NCI-H146 (cell line): ENCODE measurements around the gene VWA5B1.
"Not testable (repeated sequence)": the region's sequence is repeated elsewhere in the genome, so short reads cannot be mapped to it uniquely, and the experiment has no call there.

Source experiments
- DNase-seq: peaks from one replicate; lab custom pipeline; 2025; lab: John Stamatoyannopoulos, UW

Gene VWA5B1, protein sequence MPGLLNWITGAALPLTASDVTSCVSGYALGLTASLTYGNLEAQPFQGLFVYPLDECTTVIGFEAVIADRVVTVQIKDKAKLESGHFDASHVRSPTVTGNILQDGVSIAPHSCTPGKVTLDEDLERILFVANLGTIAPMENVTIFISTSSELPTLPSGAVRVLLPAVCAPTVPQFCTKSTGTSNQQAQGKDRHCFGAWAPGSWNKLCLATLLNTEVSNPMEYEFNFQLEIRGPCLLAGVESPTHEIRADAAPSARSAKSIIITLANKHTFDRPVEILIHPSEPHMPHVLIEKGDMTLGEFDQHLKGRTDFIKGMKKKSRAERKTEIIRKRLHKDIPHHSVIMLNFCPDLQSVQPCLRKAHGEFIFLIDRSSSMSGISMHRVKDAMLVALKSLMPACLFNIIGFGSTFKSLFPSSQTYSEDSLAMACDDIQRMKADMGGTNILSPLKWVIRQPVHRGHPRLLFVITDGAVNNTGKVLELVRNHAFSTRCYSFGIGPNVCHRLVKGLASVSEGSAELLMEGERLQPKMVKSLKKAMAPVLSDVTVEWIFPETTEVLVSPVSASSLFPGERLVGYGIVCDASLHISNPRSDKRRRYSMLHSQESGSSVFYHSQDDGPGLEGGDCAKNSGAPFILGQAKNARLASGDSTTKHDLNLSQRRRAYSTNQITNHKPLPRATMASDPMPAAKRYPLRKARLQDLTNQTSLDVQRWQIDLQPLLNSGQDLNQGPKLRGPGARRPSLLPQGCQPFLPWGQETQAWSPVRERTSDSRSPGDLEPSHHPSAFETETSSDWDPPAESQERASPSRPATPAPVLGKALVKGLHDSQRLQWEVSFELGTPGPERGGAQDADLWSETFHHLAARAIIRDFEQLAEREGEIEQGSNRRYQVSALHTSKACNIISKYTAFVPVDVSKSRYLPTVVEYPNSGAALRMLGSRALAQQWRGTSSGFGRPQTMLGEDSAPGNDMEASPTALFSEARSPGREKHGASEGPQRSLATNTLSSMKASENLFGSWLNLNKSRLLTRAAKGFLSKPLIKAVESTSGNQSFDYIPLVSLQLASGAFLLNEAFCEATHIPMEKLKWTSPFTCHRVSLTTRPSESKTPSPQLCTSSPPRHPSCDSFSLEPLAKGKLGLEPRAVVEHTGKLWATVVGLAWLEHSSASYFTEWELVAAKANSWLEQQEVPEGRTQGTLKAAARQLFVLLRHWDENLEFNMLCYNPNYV

DNA sequence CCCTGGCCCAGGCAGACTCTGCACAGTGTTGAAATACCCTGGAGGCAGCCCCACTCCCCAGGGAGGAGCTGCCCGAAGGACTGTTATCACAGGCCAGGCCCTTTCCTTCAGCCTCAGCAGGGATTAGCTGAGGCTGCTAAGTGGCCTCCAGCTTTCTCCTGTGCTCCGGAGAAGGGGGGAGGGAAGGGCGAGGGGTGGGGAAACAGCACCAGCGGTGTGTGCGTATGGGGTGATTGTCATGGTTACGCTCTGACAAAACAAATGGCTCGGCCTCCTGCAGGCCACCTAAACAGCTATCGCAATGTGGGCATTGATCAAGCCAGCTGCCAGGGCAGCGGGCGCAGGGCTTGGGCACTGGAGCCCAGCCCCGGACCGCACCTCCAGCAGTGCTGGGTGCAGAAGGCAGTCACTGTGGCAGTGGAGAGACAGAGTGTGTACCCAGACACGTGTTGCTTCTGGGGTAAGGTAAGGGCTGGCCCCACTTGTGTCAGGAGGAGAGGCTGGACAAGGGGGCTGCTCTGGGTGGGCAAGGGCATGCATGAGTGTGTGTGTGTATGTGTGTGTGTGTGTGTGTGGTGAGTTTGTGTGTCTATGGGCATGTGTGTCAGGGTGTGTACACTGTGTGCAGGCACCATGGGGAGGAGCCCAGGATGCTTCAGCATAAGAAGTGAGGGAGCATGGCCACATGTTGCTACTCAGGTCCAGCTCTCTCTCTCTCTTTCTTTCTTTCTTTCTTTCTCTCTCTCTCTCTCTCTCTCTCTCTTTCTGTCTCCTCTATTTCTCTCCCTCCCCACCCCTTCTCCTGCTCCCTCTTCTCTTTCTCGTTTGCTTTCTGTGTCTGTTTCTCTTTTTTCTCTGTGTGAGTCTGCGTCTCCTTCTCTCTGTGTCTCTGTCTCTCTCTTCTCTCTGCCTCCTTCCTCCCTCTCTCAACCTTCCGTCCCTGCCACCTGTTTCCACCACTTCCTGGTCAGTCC lies at the start of gene VWA5B1:
Gene VWA5B1, plus strand, starts transcription at position 252 of the 974 bp plus-strand sequence. CDS start 19,727 bp downstream, outside the sequence.
- DNase-seq: peak; percentile 47

DNA sequence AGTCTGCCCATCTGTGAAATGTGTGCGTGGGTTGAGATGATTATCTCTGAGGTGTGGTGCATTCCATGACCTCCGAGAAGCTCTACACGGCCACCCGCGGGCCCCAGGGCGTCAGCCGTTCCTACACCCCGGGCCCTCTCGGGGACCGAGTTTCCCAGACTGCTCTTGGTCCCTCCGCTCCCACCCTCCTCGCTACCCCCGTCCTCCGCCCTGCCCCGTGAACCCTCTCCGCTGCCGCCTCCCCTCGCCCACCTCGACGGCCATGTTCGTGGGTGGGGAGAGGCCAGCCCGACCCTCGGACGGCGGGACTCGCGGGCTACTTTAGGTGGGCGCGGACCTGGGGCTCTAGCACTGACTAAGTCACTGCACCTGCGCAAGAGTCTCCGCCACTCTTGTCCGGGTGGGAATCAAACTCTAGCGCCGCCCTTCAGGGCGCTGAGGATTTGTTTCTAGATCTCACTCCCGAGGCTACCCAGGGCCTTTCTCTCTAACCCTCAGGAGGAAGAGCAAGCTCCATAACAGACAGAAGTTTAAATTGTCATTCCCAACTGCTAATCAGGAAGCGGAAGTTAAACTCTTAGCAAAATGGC lies 47.7 kb upstream of the VWA5B1 start:
- no peak for DNase-seq

GRCh38 chr1:20248971-20249612 lies 41.6 kb upstream of the VWA5B1 start:
- DNase-seq: no peak

DNA sequence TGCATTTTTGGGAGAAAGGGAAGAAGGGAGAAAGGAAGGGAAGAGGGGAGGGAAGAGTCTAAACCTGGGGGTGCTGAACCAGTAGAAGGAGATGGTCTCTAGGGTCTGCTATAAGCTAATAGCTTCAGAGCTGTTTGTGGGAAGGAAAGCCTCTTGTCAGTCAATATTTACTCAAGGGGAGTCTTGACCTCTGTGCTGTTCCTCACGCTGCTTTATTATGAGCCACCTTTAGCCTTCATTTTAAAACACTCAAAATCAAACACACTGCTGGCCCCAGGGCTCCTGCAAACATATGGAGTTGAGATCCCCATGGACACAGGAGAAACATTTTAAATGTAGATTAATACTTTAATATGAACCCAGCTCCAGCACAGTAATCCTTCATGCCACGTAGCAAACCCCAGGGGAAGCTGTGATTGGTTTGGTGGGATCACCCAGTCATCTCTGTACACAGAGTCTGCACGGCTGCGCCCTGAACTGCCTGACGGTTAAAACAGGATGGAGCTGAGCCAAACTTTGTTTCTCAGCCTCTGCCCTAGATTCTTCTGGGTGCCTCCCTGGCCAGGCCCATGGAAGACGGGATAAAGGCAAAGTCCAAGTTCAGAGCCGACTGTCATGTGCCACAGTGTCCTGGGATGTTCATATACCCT lies 40.2 kb upstream of the VWA5B1 start:
- DNase-seq: no peak

DNA sequence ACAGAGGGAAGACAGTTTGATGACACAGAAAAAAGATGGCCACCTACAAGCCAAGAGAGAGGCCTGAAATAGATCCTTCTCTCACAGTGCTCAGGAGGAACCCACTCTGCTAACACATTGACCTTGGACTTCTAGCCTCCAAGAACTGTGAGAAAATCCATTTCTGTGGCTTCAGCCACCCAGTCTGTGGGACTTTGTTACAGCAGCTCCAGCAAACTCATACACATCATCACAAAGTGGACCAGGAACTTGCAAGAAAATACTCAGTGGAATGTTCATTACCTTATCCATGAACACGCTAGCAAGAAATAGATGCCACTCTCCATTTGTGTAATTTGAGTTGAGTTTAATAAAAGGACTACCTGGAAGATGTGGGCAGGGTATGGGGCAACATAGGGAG lies 38.1 kb upstream of the VWA5B1 start:
- no peak for DNase-seq

GRCh38 chr1:20255666-20256065 lies 35.0 kb upstream of the VWA5B1 start:
- DNase-seq: no peak

- DNase-seq: no peak
Observed at GRCh38 chr1:20259646-20260045, 31.0 kb upstream of the VWA5B1 start.

- DNase-seq: no peak
Observed at GRCh38 chr1:20261095-20261494, 29.6 kb upstream of the VWA5B1 start.

GRCh38 chr1:20262810-20263534 lies 27.7 kb upstream of the VWA5B1 start:
- DNase-seq: no peak

DNA sequence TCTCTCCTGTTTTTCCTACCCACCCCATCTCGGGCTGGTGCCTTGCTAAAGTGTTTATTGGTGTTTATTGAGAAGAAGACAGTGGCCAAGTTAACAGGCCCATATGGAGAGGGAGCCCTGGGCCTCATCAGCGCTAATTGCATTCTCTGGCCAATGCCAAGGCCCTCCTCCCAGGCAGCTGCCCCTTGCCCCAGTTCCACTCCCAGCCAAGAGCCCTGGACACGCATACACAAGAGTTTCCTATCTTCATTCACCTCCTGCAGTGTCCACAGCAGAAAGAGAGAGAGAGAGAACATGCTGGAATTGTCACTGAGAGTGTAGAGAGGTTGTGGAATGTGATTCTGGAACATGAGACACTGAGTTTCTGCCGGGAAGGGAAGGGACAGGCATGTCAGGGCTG lies 25.4 kb upstream of the VWA5B1 start:
- no peak for DNase-seq

DNA sequence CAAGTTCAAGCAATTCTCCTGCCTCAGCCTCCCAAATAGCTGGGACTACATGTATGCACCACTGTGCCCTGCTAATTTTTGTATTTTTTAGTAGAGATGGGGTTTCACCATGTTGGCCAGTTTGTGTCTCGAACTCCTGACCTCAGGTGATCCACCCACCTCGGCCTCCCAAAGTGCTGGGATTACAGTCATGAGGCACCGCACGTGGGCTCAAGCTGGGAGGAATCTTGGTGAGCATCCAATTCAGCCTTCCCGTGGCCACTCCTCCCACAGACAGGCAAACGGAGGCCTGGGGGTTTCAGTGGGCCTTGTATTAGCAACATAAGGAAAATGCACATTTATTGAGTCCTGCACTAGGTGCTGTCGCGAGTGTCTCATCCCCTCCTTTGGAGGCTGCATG lies 24.5 kb upstream of the VWA5B1 start:
- no peak for DNase-seq

DNA sequence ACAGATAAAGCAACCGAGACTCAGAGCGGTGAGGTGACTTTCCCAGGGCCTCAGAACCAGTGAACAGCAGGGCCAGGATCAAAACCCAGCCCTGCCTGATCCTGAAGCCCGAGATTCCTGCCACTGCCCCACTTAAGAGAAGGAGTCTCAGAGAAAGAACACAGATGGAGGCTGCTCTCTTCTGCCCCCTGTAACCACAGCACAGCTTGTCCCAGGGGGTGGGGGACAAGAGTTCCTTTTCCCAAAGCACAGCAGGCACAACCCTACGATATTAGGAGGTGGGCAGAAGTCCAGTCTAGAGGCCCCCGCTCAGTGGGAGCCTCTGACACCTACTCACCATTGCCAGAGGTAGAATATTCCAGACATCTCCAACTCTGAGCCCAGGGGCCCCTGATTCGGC lies 24.0 kb upstream of the VWA5B1 start:
- DNase-seq: no peak

- no peak for DNase-seq
Observed at GRCh38 chr1:20271498-20272400, 18.9 kb upstream of the VWA5B1 start.

- DNase-seq: not testable (repeated sequence)
Observed at GRCh38 chr1:20273716-20274115, 17.0 kb upstream of the VWA5B1 start.

GRCh38 chr1:20275319-20275925 lies 15.3 kb upstream of the VWA5B1 start:
- DNase-seq: no peak

DNA sequence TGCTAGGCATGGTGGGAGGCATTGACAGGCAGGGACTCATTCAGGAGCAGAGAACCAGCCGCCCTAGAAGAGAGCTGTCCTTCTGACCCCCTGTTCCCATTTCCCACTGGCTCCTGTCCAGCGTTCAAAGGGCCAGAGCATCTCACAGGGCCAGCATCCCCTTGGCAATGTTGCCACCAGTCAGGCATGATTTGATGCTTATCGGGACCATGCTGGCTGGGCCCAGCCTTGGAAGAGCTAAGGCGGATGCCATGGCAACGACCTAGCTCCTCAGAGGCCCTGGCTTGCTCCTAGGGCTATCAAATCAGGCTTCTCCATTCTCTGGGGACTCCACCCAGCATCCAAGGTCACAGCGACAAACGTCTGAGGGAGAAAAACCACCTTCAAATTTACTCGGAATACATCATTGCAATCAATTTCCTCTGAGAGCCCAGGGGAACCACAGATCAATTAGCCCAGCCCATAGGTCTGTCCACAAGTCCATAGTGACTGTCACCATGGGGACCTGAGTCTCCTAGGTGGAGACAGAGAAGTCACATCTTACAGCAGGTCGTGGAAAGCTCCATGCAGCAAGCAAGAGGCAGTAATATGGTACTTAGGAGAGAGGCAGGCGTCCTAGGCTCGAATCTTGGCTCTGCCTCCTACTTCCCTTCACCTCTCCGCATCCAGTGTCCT lies 14.1 kb upstream of the VWA5B1 start:
- no peak for DNase-seq

DNA sequence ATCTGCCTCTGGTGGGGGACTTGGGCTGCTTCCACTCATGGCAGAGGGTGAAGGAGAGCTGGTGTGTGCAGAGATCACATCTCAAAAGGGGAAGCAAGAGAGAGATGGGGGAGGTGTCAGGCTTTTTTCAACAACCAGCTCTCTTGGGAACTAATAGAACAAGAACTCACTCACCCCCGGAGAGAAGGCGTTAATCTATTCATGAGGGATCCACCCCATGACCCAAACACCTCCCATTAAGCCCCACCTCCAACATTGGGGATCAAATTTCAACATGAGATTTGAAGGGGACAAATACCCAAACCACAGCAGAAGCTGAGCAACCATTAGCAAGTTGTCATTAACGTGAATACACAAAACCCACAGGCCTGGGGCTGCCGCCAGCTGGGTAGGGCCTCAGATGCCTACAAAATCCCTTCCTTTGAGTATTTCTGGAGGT lies 12.0 kb upstream of the VWA5B1 start:
- no peak for DNase-seq
